ENCODE measurements around the gene ZFC3H1.

ZFC3H1 gene

DNA sequence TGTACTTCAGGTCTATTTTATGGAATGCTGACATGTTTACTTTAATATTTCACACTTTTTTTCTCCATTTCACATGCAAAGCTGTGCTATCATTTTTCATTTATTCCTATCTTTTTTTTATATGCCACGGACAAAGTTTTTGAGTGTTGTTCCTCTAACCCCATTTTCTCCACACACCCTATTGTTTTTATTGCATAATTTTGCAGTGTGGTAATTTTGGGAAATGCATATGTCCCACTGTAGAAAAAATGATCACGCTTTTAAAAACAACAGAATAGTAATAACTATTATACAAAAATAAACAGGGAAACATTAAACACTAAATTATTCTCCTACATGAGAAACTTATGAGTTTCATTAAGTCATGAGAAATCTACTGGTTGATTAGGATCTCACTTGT lies 14.2 kb downstream of the ZFC3H1 start:
- no peak for TF ChIP-seq CTCF (IDR thresholded peaks at IDR 0.05; ENCODE audit: low read length, missing control alignments)
- no peak overlapping the region for H3K4me3 ChIP-seq (replicated peaks; ENCODE audit: low read depth, low read length)
- DNase-seq (ENCODE audit: low read depth), result no peak

GRCh38 chr12:71648537-71648936 lies 15.1 kb downstream of the ZFC3H1 start:
- TF ChIP-seq CTCF (IDR thresholded peaks at IDR 0.05; ENCODE audit: low read length, missing control alignments), result no peak
- no peak overlapping the region for H3K4me3 ChIP-seq (replicated peaks; ENCODE audit: low read depth, low read length)
- no peak for DNase-seq (ENCODE audit: low read depth)

DNA sequence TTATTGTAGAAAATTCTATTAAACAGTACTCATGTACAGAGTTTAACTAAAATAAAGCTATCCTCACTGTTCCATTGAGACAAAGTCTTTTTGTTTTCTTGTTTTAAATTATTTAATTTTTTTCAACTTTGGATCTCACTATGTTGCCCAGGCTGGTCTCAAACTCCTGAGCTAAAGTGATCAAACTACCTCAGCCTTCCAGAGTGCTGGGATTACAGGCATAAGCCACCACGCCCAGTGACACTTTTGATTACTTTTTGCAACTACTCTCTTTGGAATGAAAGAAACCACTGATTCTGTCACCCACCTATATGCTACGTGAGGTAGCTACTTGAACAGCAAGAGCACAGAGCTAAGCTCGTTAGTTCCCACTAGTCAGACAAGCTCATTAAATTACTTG lies 17.1 kb downstream of the ZFC3H1 start:
- TF ChIP-seq CTCF (IDR thresholded peaks at IDR 0.05; ENCODE audit: low read length, missing control alignments), result no peak
- DNase-seq (ENCODE audit: low read depth), result no peak
- no peak overlapping the region for H3K4me3 ChIP-seq (replicated peaks; ENCODE audit: low read depth, low read length)

DNA sequence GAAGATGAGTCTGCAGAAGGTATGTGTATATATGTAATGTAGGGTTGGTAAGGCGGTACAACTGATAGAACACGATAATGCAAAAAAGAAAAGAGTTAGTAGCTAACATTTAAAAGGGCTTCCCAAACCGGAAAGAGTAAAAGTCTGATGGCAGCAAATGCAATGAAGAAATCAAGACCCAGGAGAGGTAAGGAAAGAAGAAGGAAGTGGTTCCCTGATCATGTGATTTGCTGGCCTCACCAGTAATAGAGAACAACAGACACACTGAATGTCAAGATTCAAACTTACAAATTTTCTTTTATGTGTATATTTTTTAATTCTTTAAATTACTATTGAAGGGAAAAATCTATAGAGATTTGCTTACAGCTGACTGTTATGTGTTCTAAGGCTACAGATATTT lies 18.4 kb downstream of the ZFC3H1 start:
- no peak for DNase-seq (ENCODE audit: low read depth)
- H3K4me3 ChIP-seq (replicated peaks; ENCODE audit: low read depth, low read length), result no peak overlapping the region
- TF ChIP-seq CTCF (IDR thresholded peaks at IDR 0.05; ENCODE audit: low read length, missing control alignments), result no peak

DNA sequence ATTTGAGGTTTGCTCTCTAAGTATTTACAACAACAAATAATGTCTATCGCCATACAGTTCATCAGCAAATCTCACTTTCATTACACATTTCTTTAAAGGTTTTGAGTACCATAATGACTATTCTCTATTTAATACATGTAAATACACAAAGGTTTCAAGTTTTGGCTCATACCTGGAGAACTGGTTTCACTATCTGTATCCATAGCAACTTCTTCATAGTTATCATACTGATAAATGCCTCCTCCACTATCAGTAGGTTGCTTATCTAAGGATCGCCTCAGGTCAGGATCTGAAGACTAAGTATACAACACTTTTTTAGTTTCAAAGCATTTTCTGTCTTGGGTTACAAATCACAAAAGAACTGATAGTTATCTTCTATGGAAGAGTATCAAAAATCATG lies 21.4 kb downstream of the ZFC3H1 start:
- DNase-seq (ENCODE audit: low read depth), result no peak
- TF ChIP-seq CTCF (IDR thresholded peaks at IDR 0.05; ENCODE audit: low read length, missing control alignments), result no peak
- no peak overlapping the region for H3K4me3 ChIP-seq (replicated peaks; ENCODE audit: low read depth, low read length)

- no peak overlapping the region for H3K4me3 ChIP-seq (replicated peaks; ENCODE audit: low read depth, low read length)
- DNase-seq (ENCODE audit: low read depth), result no peak
- no peak for TF ChIP-seq CTCF (IDR thresholded peaks at IDR 0.05; ENCODE audit: low read length, missing control alignments)
These were observed 22.3 kb downstream of the ZFC3H1 start for GRCh38 chr12:71641390-71641789.

GRCh38 chr12:71640316-71640715 lies 23.3 kb downstream of the ZFC3H1 start:
- H3K4me3 ChIP-seq (replicated peaks; ENCODE audit: low read depth, low read length), result no peak overlapping the region
- TF ChIP-seq CTCF (IDR thresholded peaks at IDR 0.05; ENCODE audit: low read length, missing control alignments), result no peak
- no peak for DNase-seq (ENCODE audit: low read depth)
